Aorta (tissue), 5 donors: ENCODE data around the gene GAS6. TPM values are rescaled to one million over a fixed set of nuclear protein-coding genes. Genes with fewer than 3 reads are reported as not detected.

Experiments
- ATAC-seq: fragments of 200-7000 bp; cut with Tn5 transposase; one replicate; pipeline ENCODE4 v1.9.1; 2022; ENCODE audit warnings: moderate library complexity; ENCODE audit not compliant: low FRiP score
- DNase-seq, 2 donors: peaks; one replicate each; pipeline ENCODE4 v3.0.0-alpha.2; 2020
- H3K27ac ChIP-seq, 2 donors: one replicate each; pipeline ENCODE4 v1.5.1; 2013; ENCODE audit warnings: low read length in 2 of 2, mild to moderate bottlenecking in 2 of 2, moderate library complexity in 2 of 2, control low read depth in 1 of 2, inconsistent platforms in 1 of 2, low read depth in 1 of 2
- H3K27me3 ChIP-seq, 2 donors: one replicate each; pipeline ENCODE4 v1.6.1; 2013; ENCODE audit warnings: control low read depth in 1 of 2, low read length in 1 of 2, mild to moderate bottlenecking in 1 of 2, moderate library complexity in 1 of 2; ENCODE audit not compliant: insufficient read depth in 2 of 2, control insufficient read depth in 1 of 2
- H3K36me3 ChIP-seq, 2 donors: one replicate each; pipeline ENCODE4 v1.6.1; 2013; ENCODE audit warnings: control low read depth in 1 of 2, low read length in 1 of 2, mild to moderate bottlenecking in 1 of 2; ENCODE audit not compliant: insufficient read depth in 2 of 2, control insufficient read depth in 1 of 2
- H3K4me1 ChIP-seq, 2 donors: one replicate each; pipeline ENCODE4 v1.6.1; 2013; ENCODE audit warnings: low read length in 2 of 2, control low read depth in 1 of 2, mild to moderate bottlenecking in 1 of 2, moderate library complexity in 1 of 2; ENCODE audit not compliant: insufficient read depth in 2 of 2, control insufficient read depth in 1 of 2
- H3K4me3 ChIP-seq, 2 donors: one replicate each; pipeline ENCODE4 v1.5.1; 2013; ENCODE audit warnings: low read length in 2 of 2, control low read depth in 1 of 2, mild to moderate bottlenecking in 1 of 2
- H3K9me3 ChIP-seq: one replicate; pipeline ENCODE4 v1.6.1; 2013; ENCODE audit warnings: mild to moderate bottlenecking, low read length; ENCODE audit not compliant: control insufficient read depth
- WGBS, 2 donors: extraction: QIAGEN DNeasy Blood & Tissue Kit; methylation state at CpG; one replicate each; pipeline ENCODE4 v1.1.7; 2013; 5-methylcytosine and 5-hydroxymethylcytosine counted together
- intact Hi-C, 2 donors: fragments of 100-400 bp; cut with DNase I; formaldehyde crosslinking; loops; one replicate each; pipeline versions ENCODE4 v1.14.2 to v1.15.0; 2022
- polyA plus RNA-seq, 2 donors: library from polyadenylated mRNA; stranded (reverse); fragments of 200-250 nt; gene quantifications; one replicate each; pipeline ENCODE4 v1.2.3, GENCODE V29; 2013
- total RNA-seq, 2 donors: library from RNA; stranded (reverse); fragmentation: NEBNext Ultra II Directional; extraction: Animal tissue kit (Norgen Biotek cat#: 25700); gene quantifications; one replicate each; pipeline ENCODE4 v1.2.1, GENCODE V29; 2021
- donor health status: healthy with polysubstance abuse.
- donor health status: Bipolar disorder and iron deficiency.
- donor health status: DM: no; HTN: no; CAD: no.
- donor health status: DM: no; HTN: no; CAD: no.
- donor health status: DM: yes; HTN: yes; CAD: no.

Gene GAS6
- total and polyA plus RNA-seq, 4 donors = 244 to 509 (median 333) TPM

GRCh38 chr13:113879017-113879416 is 15.1 kb upstream of the GAS6 start:
- DNase-seq (no peak), ATAC-seq (no peak)
- Histone ChIP-seq H3K27me3 (no peaks in the 10 kb centered on the region), H3K4me1 (peaks cover 0 to 2% of the 10 kb centered on the region in 2 donors), H3K4me3 (no peak overlapping the region), H3K9me3 (no peaks in the 10 kb centered on the region), H3K27ac (no peak overlapping the region), H3K36me3 (no peaks in the 10 kb centered on the region)
- intact Hi-C loops = no loop called here
- WGBS, 2 donors = 69 to 73% methylated on average over 7 of the region's 7 CpGs

GRCh38 chr13:113877149-113877990 is 13.5 kb upstream of the GAS6 start:
- DNase-seq (no peak), ATAC-seq (no peak)
- H3K9me3 ChIP-seq = no peaks in the 10 kb centered on the region
- H3K27me3 ChIP-seq = no peaks in the 10 kb centered on the region
- H3K36me3 ChIP-seq = no peaks in the 10 kb centered on the region
- intact Hi-C loops = no loop called here
- H3K4me3 ChIP-seq = no peak overlapping the region
- peaks cover 0 to 2% of the 10 kb centered on the region in 2 donors for H3K4me1 ChIP-seq
- 95 to 97% methylated on average over 21 of the region's 21 CpGs for WGBS, 2 donors
- no peak overlapping the region for H3K27ac ChIP-seq

- no peaks in the 10 kb centered on the region for H3K9me3 ChIP-seq
- no peak for DNase-seq
- intact Hi-C loops = no loop called here
- H3K36me3 ChIP-seq = no peaks in the 10 kb centered on the region
- H3K27me3 ChIP-seq = no peaks in the 10 kb centered on the region
- H3K27ac ChIP-seq = no peak overlapping the region
- H3K4me1 ChIP-seq = peaks cover 0 to 2% of the 10 kb centered on the region in 2 donors
- 87 to 96% methylated on average over 18 of the region's 18 CpGs for WGBS, 2 donors
- no peak for ATAC-seq
- no peak overlapping the region for H3K4me3 ChIP-seq
Observed at GRCh38 chr13:113876346-113877148, 12.7 kb upstream of the GAS6 start.

- Histone ChIP-seq H3K4me3 (no peak overlapping the region), H3K4me1 (no peaks in the 10 kb centered on the region), H3K27ac (no peak overlapping the region), H3K36me3 (no peaks in the 10 kb centered on the region), H3K9me3 (no peaks in the 10 kb centered on the region), H3K27me3 (no peaks in the 10 kb centered on the region)
- WGBS, 2 donors = 75 to 94% methylated on average over 11 of the region's 11 CpGs
- intact Hi-C loops = no loop called here
- no peak for DNase-seq
- no peak for ATAC-seq
Observed at GRCh38 chr13:113875837-113876281, 12.0 kb upstream of the GAS6 start.

GRCh38 chr13:113875429-113875815 is 11.5 kb upstream of the GAS6 start:
- Histone ChIP-seq H3K27ac (no peak overlapping the region), H3K9me3 (no peaks in the 10 kb centered on the region), H3K4me1 (no peaks in the 10 kb centered on the region), H3K36me3 (no peaks in the 10 kb centered on the region), H3K27me3 (no peaks in the 10 kb centered on the region), H3K4me3 (no peak overlapping the region)
- 92 to 93% methylated on average over 8 of the region's 8 CpGs for WGBS, 2 donors
- no peak for ATAC-seq
- intact Hi-C loops = no loop called here
- DNase-seq = no peak

- WGBS, 2 donors = 90 to 95% methylated on average over 26 of the region's 26 CpGs
- DNase-seq (no peak), ATAC-seq (no peak)
- intact Hi-C loops = no loop called here
- H3K4me1 ChIP-seq = no peaks in the 10 kb centered on the region
- H3K27ac ChIP-seq = no peak overlapping the region
- H3K36me3 ChIP-seq = no peaks in the 10 kb centered on the region
- H3K27me3 ChIP-seq = no peaks in the 10 kb centered on the region
- no peak overlapping the region for H3K4me3 ChIP-seq
- no peaks in the 10 kb centered on the region for H3K9me3 ChIP-seq
Observed at GRCh38 chr13:113874579-113875428, 10.9 kb upstream of the GAS6 start.

- H3K27me3 ChIP-seq = no peaks in the 10 kb centered on the region
- H3K9me3 ChIP-seq = no peaks in the 10 kb centered on the region
- WGBS, 2 donors = 84 to 89% methylated on average over 9 to 10 of the region's 10 CpGs
- H3K4me1 ChIP-seq = no peaks in the 10 kb centered on the region
- no peak for DNase-seq
- H3K4me3 ChIP-seq = no peak overlapping the region
- no peak overlapping the region for H3K27ac ChIP-seq
- no peak for ATAC-seq
- intact Hi-C loops = no loop called here
- H3K36me3 ChIP-seq = no peaks in the 10 kb centered on the region
Observed at GRCh38 chr13:113874177-113874576, 10.3 kb upstream of the GAS6 start.

GRCh38 chr13:113869263-113869662 is 5.4 kb upstream of the GAS6 start:
- intact Hi-C loops = no loop called here
- 96 to 97% methylated on average over 4 of the region's 4 CpGs for WGBS, 2 donors
- H3K9me3 ChIP-seq = no peaks in the 10 kb centered on the region
- ATAC-seq = no peak
- no peak for DNase-seq
- H3K36me3 ChIP-seq = no peaks in the 10 kb centered on the region
- no peak overlapping the region for H3K27ac ChIP-seq
- H3K4me3 ChIP-seq = no peak overlapping the region
- H3K27me3 ChIP-seq = no peaks in the 10 kb centered on the region
- no peaks in the 10 kb centered on the region for H3K4me1 ChIP-seq
